GM12878 (cell line): ENCODE measurements around the gene B3GALT4. TPM values are rescaled to one million over a fixed set of nuclear protein-coding genes. Genes with fewer than 3 reads are reported as not detected.

ENCODE experiments used
- ATAC-seq: fragments of 200-7000 bp; cut with Tn5 transposase; 3 replicates; pipeline ENCODE4 v1.9.1; 2020; ENCODE audit warnings: mild to moderate bottlenecking, moderate library complexity
- BruUV-seq: library from RNA; stranded (reverse); fragments of 400-500 nt; replicated peaks from 2 replicates; lab custom pipeline; 2021; lab: Mats Ljungman, UMichigan
- CTCF ChIA-PET: fragments of 300-600 bp; sonication (Branson Sonifier 250); formaldehyde crosslinking; extraction: SDS; loops from one replicate; lab custom pipeline; 2021; ENCODE audit warnings: inconsistent platforms; lab: Yijun Ruan, JAX
- POLR2A ChIA-PET: fragments of 350-600 bp; formaldehyde crosslinking; extraction: SDS; loops from one replicate; lab custom pipeline; 2021; ENCODE audit warnings: inconsistent platforms; lab: Charles Lee
- RAD21 ChIA-PET: fragments of 300-600 bp; sonication (Branson Sonifier 250); formaldehyde crosslinking; loops from one replicate; lab custom pipeline; 2023; ENCODE audit warnings: antibody characterized with exemption; ENCODE audit not compliant: unreplicated experiment; lab: Charles Lee
- SMC1A ChIA-PET: fragments of 300-600 bp; sonication (Branson Sonifier 250); formaldehyde crosslinking; loops from one replicate; lab custom pipeline; 2023; ENCODE audit not compliant: unreplicated experiment, uncharacterized antibody; lab: Charles Lee
- DNase-seq: peaks from one replicate; pipeline ENCODE4 v3.0.0-alpha.2; 2011; ENCODE audit warnings: low read depth, low spot score
- FAIRE-seq: peaks from 3 replicates; lab custom pipeline; 2011; peaks lifted over from hg19 to GRCh38; lab: Jason Lieb, UNC
- H2AFZ ChIP-seq: 2 replicates; pipeline ENCODE4 v1.6.0; 2011; ENCODE audit warnings: low read depth, low read length, control low read depth; ENCODE audit not compliant: control insufficient read depth
- H3K27ac ChIP-seq: 2 replicates; pipeline ENCODE4 v1.5.1; 2011; ENCODE audit warnings: control low read depth; ENCODE audit not compliant: control insufficient read depth, insufficient read depth
- H3K27me3 ChIP-seq, 2 experiments: replicated peaks in 1 of 2; 2 replicates each; pipeline versions ENCODE4 v1.6.0 to v1.6.1; 2011; ENCODE audit warnings: low read length in 1 of 2; ENCODE audit not compliant: control insufficient read depth in 2 of 2, insufficient read depth in 2 of 2
- H3K36me3 ChIP-seq, 2 experiments: 2 replicates each; pipeline ENCODE4 v1.5.1; 2011; ENCODE audit warnings: low read length in 1 of 2; ENCODE audit not compliant: control insufficient read depth in 2 of 2, insufficient read depth in 2 of 2
- H3K4me1 ChIP-seq: 2 replicates; pipeline ENCODE4 v1.6.1; 2011; ENCODE audit warnings: mild to moderate bottlenecking, low read length, moderate library complexity, mixed read lengths; ENCODE audit not compliant: control insufficient read depth, insufficient read depth
- H3K4me2 ChIP-seq: 2 replicates; pipeline ENCODE4 v1.6.0; 2011; ENCODE audit warnings: control low read depth; ENCODE audit not compliant: control insufficient read depth, insufficient read depth
- H3K4me3 ChIP-seq: fragments of 200-600 bp; sonication (generic); 2 replicates; pipeline ENCODE4 v1.5.1; 2016
- H3K79me2 ChIP-seq: 2 replicates; pipeline ENCODE4 v1.6.0; 2011; ENCODE audit warnings: low read length; ENCODE audit not compliant: control insufficient read depth, insufficient read depth
- H3K9ac ChIP-seq: 2 replicates; pipeline ENCODE4 v1.8.0; 2011; ENCODE audit warnings: low read length, control low read depth, mixed read lengths; ENCODE audit not compliant: control insufficient read depth, insufficient read depth
- H3K9me3 ChIP-seq: replicated peaks from 3 replicates; pipeline ENCODE4 v1.5.1; 2011; ENCODE audit warnings: mild to moderate bottlenecking, low read length; ENCODE audit not compliant: control insufficient read depth, insufficient read depth
- H4K20me1 ChIP-seq: 2 replicates; pipeline ENCODE4 v1.6.0; 2011; ENCODE audit not compliant: control insufficient read depth, insufficient read depth
- CHD2 ChIP-seq: IDR thresholded peaks from 2 replicates; pipeline ENCODE4 v1.6.1; 2011; ENCODE audit warnings: low read depth, low read length, improper control_type of control experiment, borderline replicate concordance
- EGR1 ChIP-seq, 2 experiments: IDR thresholded peaks; 1 replicate in 1 of 2; 2 replicates in 1 of 2; pipeline ENCODE4 v1.6.1; 2011 to 2012; ENCODE audit warnings: low read depth in 2 of 2, low read length in 2 of 2, borderline replicate concordance in 1 of 2, mild to moderate bottlenecking in 1 of 2, moderate library complexity in 1 of 2
- HCFC1 ChIP-seq: fragments of 150-350 bp; IDR thresholded peaks from 2 replicates; pipeline ENCODE4 v1.6.1; 2014; ENCODE audit warnings: low read length
- HDAC2 ChIP-seq: fragments of 200-600 bp; sonication (generic); IDR thresholded peaks from 2 replicates; pipeline ENCODE4 v1.6.1; 2017
- JUND ChIP-seq: IDR thresholded peaks from 2 replicates; pipeline ENCODE4 v1.6.1; 2012; ENCODE audit warnings: low read depth, mild to moderate bottlenecking, low read length, improper control_type of control experiment, moderate library complexity
- KLF5 ChIP-seq: fragments of 450-650 bp; IDR thresholded peaks from 2 replicates; pipeline ENCODE4 v1.6.1; 2014; ENCODE audit warnings: mild to moderate bottlenecking; ENCODE audit not compliant: partially characterized antibody
- NFIC ChIP-seq: IDR thresholded peaks from 2 replicates; pipeline ENCODE4 v1.6.1; 2012; ENCODE audit warnings: low read depth, mild to moderate bottlenecking, inconsistent platforms, low read length, moderate library complexity
- NR2C1 ChIP-seq: fragments of 450-650 bp; IDR thresholded peaks from 2 replicates; pipeline ENCODE4 v1.6.1; 2017; ENCODE audit warnings: antibody characterized with exemption, mild to moderate bottlenecking, moderate library complexity
- NR2C2 ChIP-seq: IDR thresholded peaks from 2 replicates; pipeline ENCODE4 v1.6.1; 2011; ENCODE audit warnings: borderline replicate concordance, low read depth; ENCODE audit not compliant: control insufficient read depth, insufficient read length
- RBBP5 ChIP-seq: fragments of 200-600 bp; sonication (generic); conservative IDR thresholded peaks from 2 replicates; pipeline ENCODE4 v1.6.1; 2016
- SIN3A ChIP-seq: IDR thresholded peaks from 2 replicates; pipeline ENCODE4 v1.6.1; 2012; ENCODE audit warnings: low read depth, low read length, improper control_type of control experiment
- SMAD1 ChIP-seq: fragments of 450-650 bp; IDR thresholded peaks from 2 replicates; pipeline ENCODE4 v1.6.1; 2018; ENCODE audit warnings: mild to moderate bottlenecking, low read depth; ENCODE audit not compliant: partially characterized antibody
- SMC3 ChIP-seq: IDR thresholded peaks from 2 replicates; pipeline ENCODE4 v1.6.1; 2011; ENCODE audit warnings: low read length, improper control_type of control experiment, borderline replicate concordance
- SREBF1 ChIP-seq: IDR thresholded peaks from 2 replicates; pipeline ENCODE4 v1.6.1; 2012; ENCODE audit warnings: mild to moderate bottlenecking, low read length
- SUZ12 ChIP-seq: fragments of 200-600 bp; sonication (generic); IDR thresholded peaks from one replicate; pipeline ENCODE4 v1.6.1; 2018; ENCODE audit warnings: antibody characterized with exemption, mild to moderate bottlenecking; ENCODE audit not compliant: unreplicated experiment
- WGBS: methylation state at CpG from one replicate; pipeline ENCODE4 v1.1.6; 2016; ENCODE audit warnings: low lambda C conversion rate; ENCODE audit not compliant: insufficient replicate concordance, insufficient coverage; ENCODE audit errors: missing lambda C conversion rate; 5-methylcytosine and 5-hydroxymethylcytosine counted together
- in situ Hi-C: fragments of 300-500 bp; cut with MboI; formaldehyde crosslinking; loops from 9 replicates; pipeline ENCODE4 v1.14.3; 2018; ENCODE audit warnings: mixed read lengths
- intact Hi-C: fragments of 100-400 bp; cut with micrococcal nuclease; formaldehyde crosslinking; loops from one replicate; pipeline ENCODE4 v1.14.2; 2022; ENCODE audit not compliant: unreplicated experiment
- polyA plus RNA-seq, 11 experiments: library from polyadenylated mRNA; depleted of rRNA in 4 of 11; unstranded in 6 of 11; stranded (reverse) in 5 of 11; fragments of >200 nt; fragmentation: Nextera tagmentation in 4 of 11; fragmentation: Illumina TruSeq in 1 of 11; extraction: Ambion mirVana in 4 of 11; extraction: Trizol in 1 of 11; gene quantifications; 1 replicate in 1 of 11; 2 replicates in 10 of 11; pipeline versions ENCODE4 v1.2.1 to v1.2.3, GENCODE V29; 2011 to 2016; ENCODE audit warnings: inconsistent platforms in 2 of 11, missing spikeins in 2 of 11, low read depth in 1 of 11
- total RNA-seq, 4 experiments: library from RNA; depleted of rRNA in 3 of 4; stranded (reverse); fragments of >200 nt in 3 of 4; fragmentation: Illumina TruSeq in 1 of 4; extraction: Trizol in 1 of 4; gene quantifications; 2 replicates each; pipeline versions ENCODE4 v1.2.1 to v1.2.3, GENCODE V29; 2013 to 2021
- TF ChIP-seq, protein P1 (sequence below): IDR thresholded peaks from 2 replicates; pipeline ENCODE4 v1.6.1; 2012; ENCODE audit warnings: low read depth, low read length, improper control_type of control experiment
- TF ChIP-seq, protein P2 (sequence below): IDR thresholded peaks from 2 replicates; pipeline ENCODE4 v1.6.1; 2012; ENCODE audit warnings: mild to moderate bottlenecking, low read depth, low read length

The B3GALT4 gene
- total and polyA plus RNA-seq, 10 of the 15 experiments (the other 5 are each of a cell fraction or from before 2014, with no cell fraction given): 0.27 to 8.2 (median 2.6) TPM

DNA sequence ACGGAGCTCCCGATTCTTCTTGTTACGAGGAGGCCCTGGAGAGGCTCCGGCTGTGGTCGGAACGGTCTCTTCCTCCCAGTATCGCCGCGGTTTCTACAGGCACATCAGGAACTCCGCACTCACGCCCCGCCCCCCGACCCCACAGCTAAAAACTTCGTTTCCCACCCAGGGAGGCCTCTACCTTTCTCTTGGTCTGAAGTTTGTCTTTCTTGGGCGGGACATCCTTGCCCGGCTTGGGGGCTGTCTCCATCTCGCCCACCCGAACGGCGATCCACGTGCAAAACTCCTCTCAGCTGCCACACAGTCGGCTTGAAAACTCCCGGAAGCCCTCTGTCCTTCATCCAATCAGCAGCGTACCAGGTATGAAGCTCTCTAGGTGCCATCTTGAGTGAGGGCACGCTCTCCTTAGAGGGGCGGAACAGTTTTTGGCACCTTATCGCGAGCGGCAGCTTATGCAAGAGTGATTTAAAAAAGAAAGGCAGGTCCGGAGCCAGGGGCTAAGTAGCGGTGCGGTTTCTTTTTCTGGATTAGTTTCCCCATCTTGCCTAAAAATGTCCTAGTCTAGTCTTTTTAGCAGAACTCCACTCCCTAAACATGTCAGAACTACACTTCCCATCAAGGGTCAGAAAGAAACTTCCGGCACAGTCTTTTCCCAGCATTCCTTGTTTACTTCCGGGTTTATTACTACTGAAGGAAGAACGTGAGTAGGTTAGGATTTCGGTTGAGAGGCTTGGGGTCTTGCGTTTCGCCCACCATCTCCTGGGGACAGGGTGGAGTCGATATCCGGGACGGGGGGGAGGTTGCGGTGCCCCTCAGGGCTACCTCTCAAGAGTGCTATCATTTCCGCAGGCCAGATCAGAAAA lies 12.2 kb downstream of the B3GALT4 start, which contains the start of the genes PFDN6 and WDR46:
TSS of gene PFDN6 (plus strand) at position 681 of the 863 bp plus-strand sequence. CDS start 256 bp downstream, outside the sequence.
TSS of gene WDR46 (minus strand) at position 319 of the 863 bp plus-strand sequence. CDS start at position 250, 69 bp downstream.
- Histone ChIP-seq H3K79me2 (peaks cover 31% of the 10 kb centered on the region), H3K4me1 (no peaks in the 10 kb centered on the region), H2AFZ (peak within 1 kb of the TSS; percentile 98), H3K9ac (peak within 1 kb of the TSS; percentile 73), H4K20me1 (no peaks in the 10 kb centered on the region), H3K36me3 (peaks cover 2 to 30% of the 10 kb centered on the region in 2 experiments; a peak in 3 of 4 replicates), H3K4me3 (peak within 1 kb of the TSS; percentile 78), H3K9me3 (no peaks in the 10 kb centered on the region), H3K27ac (peak within 1 kb of the TSS; percentile 74), H3K4me2 (peak within 1 kb of the TSS; percentile 80), H3K27me3 (no peaks in the 10 kb centered on the region)
- DNase-seq: peak; percentile 89
- RAD21 ChIA-PET: interaction anchor here (0.6 to 2.6 kb wide), 11 partner anchors 9 to 1550 kb away, joined by 3 to 12 read pairs (median 5); partner anchors contain the start of genes B3GALT4, RPS18, VPS52 and ZBTB22
- WGBS: 1% methylated on average over 43 of the region's 43 CpGs
- in situ Hi-C loops: no loop called here
- intact Hi-C loops: loop anchor here (1.0 kb wide), 2 partner anchors 9 to 12 kb away; partner anchors contain the start of genes B3GALT4 and RGL2
- ATAC-seq: peak; percentile 99
- CTCF ChIA-PET: interaction anchor here (1.2 to 5.0 kb wide), 3 partner anchors 10 to 55 kb away, joined by 4 to 28 read pairs (median 8); partner anchors contain the start of genes B3GALT4 and RGL2
- POLR2A ChIA-PET: interaction anchor here (0.6 to 3.5 kb wide), 11 partner anchors 9 to 177 kb away, joined by 3 to 60 read pairs (median 8); partner anchors contain the start of genes B3GALT4, CUTA, RGL2 and RPS18
- FAIRE-seq: peak; percentile 99
- BruUV-seq: no TSS peak
- SMC1A ChIA-PET: interaction anchor here (1.3 to 4.4 kb wide), 7 partner anchors 8 to 29 kb away, joined by 3 to 25 read pairs (median 5); partner anchors contain the start of genes B3GALT4, RPS18, VPS52 and ZBTB22
- peak; percentile 49; the same call in 1 of the 2 replicates for TF ChIP-seq NFIC
- TF ChIP-seq, protein P1, sequence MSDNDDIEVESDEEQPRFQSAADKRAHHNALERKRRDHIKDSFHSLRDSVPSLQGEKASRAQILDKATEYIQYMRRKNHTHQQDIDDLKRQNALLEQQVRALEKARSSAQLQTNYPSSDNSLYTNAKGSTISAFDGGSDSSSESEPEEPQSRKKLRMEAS: peak; percentile 95
- TF ChIP-seq SMC3: no peak; the same call in 1 of the 2 replicates
- TF ChIP-seq SIN3A: peak; percentile 98
- TF ChIP-seq SREBF1: peak; percentile 83
- TF ChIP-seq KLF5: peak; percentile 68
- TF ChIP-seq SUZ12: no peak
- peak; percentile 84 for TF ChIP-seq NR2C2
- peak; percentile 90 for TF ChIP-seq HCFC1
- TF ChIP-seq NR2C1: peak; percentile 99
- TF ChIP-seq RBBP5: no peak
- peak; percentile 88 for TF ChIP-seq CHD2
- TF ChIP-seq, protein P2, sequence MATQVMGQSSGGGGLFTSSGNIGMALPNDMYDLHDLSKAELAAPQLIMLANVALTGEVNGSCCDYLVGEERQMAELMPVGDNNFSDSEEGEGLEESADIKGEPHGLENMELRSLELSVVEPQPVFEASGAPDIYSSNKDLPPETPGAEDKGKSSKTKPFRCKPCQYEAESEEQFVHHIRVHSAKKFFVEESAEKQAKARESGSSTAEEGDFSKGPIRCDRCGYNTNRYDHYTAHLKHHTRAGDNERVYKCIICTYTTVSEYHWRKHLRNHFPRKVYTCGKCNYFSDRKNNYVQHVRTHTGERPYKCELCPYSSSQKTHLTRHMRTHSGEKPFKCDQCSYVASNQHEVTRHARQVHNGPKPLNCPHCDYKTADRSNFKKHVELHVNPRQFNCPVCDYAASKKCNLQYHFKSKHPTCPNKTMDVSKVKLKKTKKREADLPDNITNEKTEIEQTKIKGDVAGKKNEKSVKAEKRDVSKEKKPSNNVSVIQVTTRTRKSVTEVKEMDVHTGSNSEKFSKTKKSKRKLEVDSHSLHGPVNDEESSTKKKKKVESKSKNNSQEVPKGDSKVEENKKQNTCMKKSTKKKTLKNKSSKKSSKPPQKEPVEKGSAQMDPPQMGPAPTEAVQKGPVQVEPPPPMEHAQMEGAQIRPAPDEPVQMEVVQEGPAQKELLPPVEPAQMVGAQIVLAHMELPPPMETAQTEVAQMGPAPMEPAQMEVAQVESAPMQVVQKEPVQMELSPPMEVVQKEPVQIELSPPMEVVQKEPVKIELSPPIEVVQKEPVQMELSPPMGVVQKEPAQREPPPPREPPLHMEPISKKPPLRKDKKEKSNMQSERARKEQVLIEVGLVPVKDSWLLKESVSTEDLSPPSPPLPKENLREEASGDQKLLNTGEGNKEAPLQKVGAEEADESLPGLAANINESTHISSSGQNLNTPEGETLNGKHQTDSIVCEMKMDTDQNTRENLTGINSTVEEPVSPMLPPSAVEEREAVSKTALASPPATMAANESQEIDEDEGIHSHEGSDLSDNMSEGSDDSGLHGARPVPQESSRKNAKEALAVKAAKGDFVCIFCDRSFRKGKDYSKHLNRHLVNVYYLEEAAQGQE: no peak
- TF ChIP-seq HDAC2: no peak
- TF ChIP-seq JUND: no peak
- no peak for TF ChIP-seq EGR1 (IDR thresholded peaks at IDR 0.05; ENCODE audit: borderline replicate concordance in 1 of 2, low read depth in 2 of 2, low read length in 2 of 2)
- TF ChIP-seq SMAD1: no peak
